Keratinocyte (primary cell): ENCODE results near the gene TTC28. TPM values are rescaled to one million over a fixed set of nuclear protein-coding genes. Genes with fewer than 3 reads are reported as not detected.

Experiments used
- DNase-seq: peaks from one replicate; pipeline ENCODE4 v3.0.0-alpha.2; 2011; ENCODE audit warnings: low read depth, missing footprints, low spot score
- FAIRE-seq: peaks from 2 replicates; lab custom pipeline; 2011; peaks lifted over from hg19 to GRCh38; lab: Jason Lieb, UNC
- H2AFZ ChIP-seq: 2 replicates; pipeline ENCODE4 v1.6.0; 2012; ENCODE audit warnings: low read length, control low read depth, inconsistent platforms; ENCODE audit not compliant: control insufficient read depth
- H3K27ac ChIP-seq: 2 replicates; pipeline ENCODE4 v1.5.1; 2011; ENCODE audit warnings: low read length; ENCODE audit not compliant: control insufficient read depth, insufficient read depth
- H3K27me3 ChIP-seq: 3 replicates; pipeline ENCODE4 v1.6.0; 2011; ENCODE audit warnings: low read length; ENCODE audit not compliant: control insufficient read depth, insufficient read depth; ENCODE audit errors: extremely low read depth
- H3K36me3 ChIP-seq, 2 experiments: 2 replicates in 1 of 2; 3 replicates in 1 of 2; pipeline ENCODE4 v1.5.1; 2011; ENCODE audit warnings: low read length in 2 of 2, mild to moderate bottlenecking in 1 of 2; ENCODE audit not compliant: control insufficient read depth in 2 of 2, insufficient read depth in 2 of 2; ENCODE audit errors: extremely low read depth in 1 of 2
- H3K4me1 ChIP-seq: 3 replicates; pipeline ENCODE4 v1.5.1; 2011; ENCODE audit warnings: low read length; ENCODE audit not compliant: control insufficient read depth, insufficient read depth; ENCODE audit errors: extremely low read depth
- H3K4me2 ChIP-seq: 3 replicates; pipeline ENCODE4 v1.6.0; 2011; ENCODE audit warnings: low read depth, low read length; ENCODE audit not compliant: control insufficient read depth, insufficient read depth; ENCODE audit errors: extremely low read depth
- H3K4me3 ChIP-seq, 3 experiments: fragments of 200-600 bp in 1 of 3; sonication (generic) in 1 of 3; 2 replicates in 2 of 3; 3 replicates in 1 of 3; pipeline ENCODE4 v1.5.1; 2011 to 2016; ENCODE audit warnings: low read length in 3 of 3, mild to moderate bottlenecking in 3 of 3, control low read depth in 2 of 3, inconsistent platforms in 1 of 3, low read depth in 1 of 3, mixed read lengths in 1 of 3, mixed run types in 1 of 3, moderate library complexity in 1 of 3; ENCODE audit not compliant: control insufficient read depth in 2 of 3, insufficient read depth in 2 of 3; ENCODE audit errors: extremely low read depth in 1 of 3
- H3K79me2 ChIP-seq: 2 replicates; pipeline ENCODE4 v1.6.0; 2012; ENCODE audit warnings: low read length; ENCODE audit not compliant: control insufficient read depth, insufficient read depth
- H3K9ac ChIP-seq: 3 replicates; pipeline ENCODE4 v1.6.0; 2011; ENCODE audit warnings: low read length; ENCODE audit not compliant: control insufficient read depth, insufficient read depth; ENCODE audit errors: extremely low read depth
- H3K9me1 ChIP-seq: 3 replicates; pipeline ENCODE4 v1.6.0; 2011; ENCODE audit warnings: low read length; ENCODE audit not compliant: control insufficient read depth, insufficient read depth; ENCODE audit errors: extremely low read depth
- H3K9me3 ChIP-seq: 2 replicates; pipeline ENCODE4 v1.5.1; 2012; ENCODE audit warnings: low read depth, low read length; ENCODE audit not compliant: control insufficient read depth
- H4K20me1 ChIP-seq: 3 replicates; pipeline ENCODE4 v1.6.0; 2011; ENCODE audit warnings: low read length; ENCODE audit not compliant: control insufficient read depth, insufficient read depth; ENCODE audit errors: extremely low read depth
- CTCF ChIP-seq, 3 experiments: IDR thresholded peaks in 1 of 3; conservative IDR thresholded peaks in 1 of 3; optimal IDR thresholded peaks in 1 of 3; 2 replicates in 2 of 3; 3 replicates in 1 of 3; pipeline versions ENCODE3 to v1.5.1; 2011; ENCODE audit warnings: low read length in 3 of 3, mild to moderate bottlenecking in 3 of 3, moderate library complexity in 2 of 3, control low read depth in 1 of 3, inconsistent platforms in 1 of 3; ENCODE audit not compliant: insufficient read depth in 2 of 3; ENCODE audit errors: extremely low read depth in 1 of 3
- EZH2 ChIP-seq: IDR thresholded peaks from one replicate; pipeline ENCODE4 v1.6.1; 2012; ENCODE audit warnings: inconsistent platforms, mild to moderate bottlenecking, low read length, moderate library complexity
- dilution Hi-C: fragments of 300-500 bp; cut with MboI; formaldehyde crosslinking; loops from one replicate; pipeline ENCODE4 v1.7.0; 2020; ENCODE audit warnings: low sequenced_read_pairs; ENCODE audit not compliant: extremely low pct_ligation_motif_present
- polyA plus RNA-seq, 5 experiments: library from polyadenylated mRNA; depleted of rRNA in 3 of 5; stranded (reverse) in 3 of 5; stranded (forward) in 1 of 5; unstranded in 1 of 5; fragments of >200 nt; gene quantifications; 1 replicate in 1 of 5; 2 replicates in 3 of 5; 3 replicates in 1 of 5; pipeline versions ENCODE4 v1.2.1 to v1.2.3, GENCODE V29; 2011 to 2012; ENCODE audit warnings: missing spikeins in 2 of 5, low read depth in 1 of 5, low replicate concordance in 1 of 5

The TTC28 gene
- polyA plus RNA-seq, 1 donor (not counting 4 experiments of a cell fraction or from before 2014, with no cell fraction given) = 0.66 TPM

- FAIRE-seq (no peak), DNase-seq (no peak)
- no peaks in the 10 kb centered on the region for H3K79me2 ChIP-seq
- no peaks in the 10 kb centered on the region for H3K9me3 ChIP-seq
- H3K36me3 ChIP-seq = no peaks in the 10 kb centered on the region
- TF ChIP-seq CTCF (optimal IDR thresholded peaks at IDR 0.05 in 1 of 3, IDR thresholded peaks at IDR 0.05 in 1 of 3, conservative IDR thresholded peaks at IDR 0.05 in 1 of 3; ENCODE audit: extremely low read depth in 1 of 3, insufficient read depth in 2 of 3, low read length in 3 of 3) = no peak
- no peak for TF ChIP-seq EZH2
- H2AFZ ChIP-seq = no peak overlapping the region
- H3K9me1 ChIP-seq = no peaks in the 10 kb centered on the region
- no peak overlapping the region for H3K4me3 ChIP-seq
- dilution Hi-C loops = no loop called here
- H3K27me3 ChIP-seq = no peaks in the 10 kb centered on the region
- no peaks in the 10 kb centered on the region for H3K4me1 ChIP-seq
- H3K27ac ChIP-seq = no peak overlapping the region
- no peaks in the 10 kb centered on the region for H4K20me1 ChIP-seq
- H3K4me2 ChIP-seq = no peak overlapping the region
- no peak overlapping the region for H3K9ac ChIP-seq
Measured at GRCh38 chr22:28601915-28602314, 77.7 kb downstream of the TTC28 start.

- Histone ChIP-seq H3K27me3 (no peaks in the 10 kb centered on the region), H2AFZ (no peak overlapping the region), H3K27ac (no peak overlapping the region), H3K36me3 (no peaks in the 10 kb centered on the region), H3K4me3 (no peak overlapping the region), H3K9me1 (no peaks in the 10 kb centered on the region), H3K4me2 (no peak overlapping the region), H3K9ac (no peak overlapping the region), H3K79me2 (no peaks in the 10 kb centered on the region), H3K4me1 (no peaks in the 10 kb centered on the region), H3K9me3 (no peaks in the 10 kb centered on the region), H4K20me1 (no peaks in the 10 kb centered on the region)
- TF ChIP-seq CTCF (optimal IDR thresholded peaks at IDR 0.05 in 1 of 3, IDR thresholded peaks at IDR 0.05 in 1 of 3, conservative IDR thresholded peaks at IDR 0.05 in 1 of 3; ENCODE audit: extremely low read depth in 1 of 3, insufficient read depth in 2 of 3, low read length in 3 of 3) (peak in 2 of 3 experiments; percentile 8 to 31), EZH2 (no peak)
- dilution Hi-C loops = no loop called here
- DNase-seq = peak; percentile 21
- FAIRE-seq = no peak
Measured at GRCh38 chr22:28600546-28601143, 79.0 kb downstream of the TTC28 start.
